Neural progenitor cell (in vitro differentiated cells): ENCODE measurements around the gene VAV2. TPM values are rescaled to one million over a fixed set of nuclear protein-coding genes. Genes with fewer than 3 reads are reported as not detected.

Experiments
- DNase-seq: peaks from one replicate; pipeline ENCODE4 v3.0.0-alpha.2; 2016; ENCODE audit warnings: low spot score
- H2AFZ ChIP-seq: fragments of 200-600 bp; sonication (generic); replicated peaks from 2 replicates; pipeline ENCODE4 v1.6.1; 2016; ENCODE audit warnings: antibody characterized with exemption
- H3F3A ChIP-seq: fragments of 200-600 bp; sonication (generic); 2 replicates; pipeline ENCODE4 v1.6.1; 2016; ENCODE audit warnings: antibody characterized with exemption, low read depth
- H3K27ac ChIP-seq: fragments of 200-600 bp; sonication (generic); 2 replicates; pipeline ENCODE4 v1.5.1; 2016; ENCODE audit warnings: mild to moderate bottlenecking
- H3K27me3 ChIP-seq: fragments of 200-600 bp; sonication (generic); 2 replicates; pipeline ENCODE4 v1.6.1; 2016; ENCODE audit warnings: mild to moderate bottlenecking, moderate library complexity
- H3K36me3 ChIP-seq: fragments of 200-600 bp; sonication (generic); 2 replicates; pipeline ENCODE4 v1.5.1; 2016
- H3K4me1 ChIP-seq: fragments of 200-600 bp; sonication (generic); 2 replicates; pipeline ENCODE4 v1.6.1; 2016; ENCODE audit warnings: mixed run types
- H3K4me2 ChIP-seq: fragments of 200-600 bp; sonication (generic); 2 replicates; pipeline ENCODE4 v1.6.1; 2016
- H3K4me3 ChIP-seq: fragments of 200-600 bp; sonication (generic); 2 replicates; pipeline ENCODE4 v1.5.1; 2016
- H3K79me2 ChIP-seq: fragments of 200-600 bp; sonication (generic); 2 replicates; pipeline ENCODE4 v1.6.1; 2016; ENCODE audit warnings: low read depth
- H3K9ac ChIP-seq: fragments of 200-600 bp; sonication (generic); 2 replicates; pipeline ENCODE4 v1.6.1; 2016
- H3K9me3 ChIP-seq: fragments of 200-600 bp; sonication (generic); 2 replicates; pipeline ENCODE4 v1.5.1; 2016; ENCODE audit warnings: low read depth
- H4K20me1 ChIP-seq: fragments of 200-600 bp; sonication (generic); 2 replicates; pipeline ENCODE4 v1.6.1; 2016; ENCODE audit warnings: low read depth
- H3K27ac Mint-ChIP-seq: 3 replicates; pipeline ENCODE4 v1.8.0; 2021; ENCODE audit warnings: mixed read lengths
- H3K27me3 Mint-ChIP-seq: 2 replicates; pipeline ENCODE4 v1.8.0; 2022; ENCODE audit warnings: low read depth, mild to moderate bottlenecking, inconsistent platforms, moderate library complexity, mixed read lengths; ENCODE audit not compliant: insufficient read depth
- H3K36me3 Mint-ChIP-seq: 3 replicates; pipeline ENCODE4 v1.8.0; 2021; ENCODE audit warnings: mixed read lengths
- H3K4me1 Mint-ChIP-seq: 3 replicates; pipeline ENCODE4 v1.8.0; 2021; ENCODE audit warnings: mixed read lengths
- H3K4me3 Mint-ChIP-seq: 3 replicates; pipeline ENCODE4 v1.8.0; 2021; ENCODE audit warnings: mild to moderate bottlenecking, moderate library complexity, mixed read lengths
- H3K9me3 Mint-ChIP-seq: 3 replicates; pipeline ENCODE4 v1.8.0; 2020; ENCODE audit warnings: mixed read lengths
- EZH2 ChIP-seq: fragments of 200-600 bp; sonication (generic); IDR thresholded peaks from 2 replicates; pipeline ENCODE4 v1.6.1; 2017; ENCODE audit warnings: antibody characterized with exemption, mild to moderate bottlenecking, moderate library complexity
- EZH2phosphoT487 ChIP-seq: fragments of 200-600 bp; sonication (generic); IDR thresholded peaks from 2 replicates; pipeline ENCODE4 v1.6.1; 2017; ENCODE audit warnings: antibody characterized with exemption
- total RNA-seq: library from RNA; depleted of rRNA; stranded (reverse); fragments of >200 nt; gene quantifications from 2 replicates; pipeline ENCODE4 v1.2.3, GENCODE V29; 2015; ENCODE audit warnings: low replicate concordance
- TF ChIP-seq, protein P1 (sequence below): fragments of 200-600 bp; sonication (generic); IDR thresholded peaks from 2 replicates; pipeline ENCODE4 v1.5.1; 2017; ENCODE audit warnings: antibody characterized with exemption, mild to moderate bottlenecking

The VAV2 gene
- total RNA-seq, 1 donor from 2014 or later, result 12.9 TPM

DNA sequence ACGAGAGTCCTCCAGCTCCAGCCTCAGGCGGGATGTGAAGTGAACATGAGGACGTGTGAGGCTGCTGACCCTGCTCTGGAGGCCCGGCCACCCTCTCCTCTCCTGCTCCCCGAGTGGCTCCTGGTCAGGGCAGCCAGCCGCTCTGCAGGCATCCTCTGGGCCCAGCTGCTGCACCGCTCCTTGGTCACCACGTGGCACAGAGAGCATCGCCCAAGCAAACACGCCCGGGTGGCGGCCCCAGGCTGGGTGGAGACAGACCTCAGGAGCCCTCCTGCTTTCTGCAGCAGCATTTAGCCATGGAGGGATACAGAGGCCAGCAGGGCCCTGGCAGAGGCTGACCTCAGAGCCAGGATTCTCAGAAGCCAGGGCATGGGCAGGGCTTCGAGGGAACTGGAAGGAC lies 184.3 kb downstream of the VAV2 start:
- Histone ChIP-seq H3K4me3 (no peak overlapping the region), H3K9ac (no peak overlapping the region), H2AFZ (no peak overlapping the region), H3K36me3 (no peaks in the 10 kb centered on the region), H3K9me3 (no peaks in the 10 kb centered on the region), H3K79me2 (no peaks in the 10 kb centered on the region), H3K4me2 (no peak overlapping the region), H3K27me3 (no peaks in the 10 kb centered on the region), H3F3A (no peaks in the 10 kb centered on the region), H4K20me1 (peaks cover 22% of the 10 kb centered on the region), H3K27ac (no peak overlapping the region), H3K4me1 (no peaks in the 10 kb centered on the region)
- Mint-ChIP-seq H3K36me3 (no peaks in the 10 kb centered on the region), H3K4me1 (peaks cover 10% of the 10 kb centered on the region), H3K27ac (no peak overlapping the region), H3K27me3 (no peaks in the 10 kb centered on the region), H3K4me3 (no peak overlapping the region), H3K9me3 (no peaks in the 10 kb centered on the region)
- DNase-seq, result no peak
- TF ChIP-seq, protein P1, sequence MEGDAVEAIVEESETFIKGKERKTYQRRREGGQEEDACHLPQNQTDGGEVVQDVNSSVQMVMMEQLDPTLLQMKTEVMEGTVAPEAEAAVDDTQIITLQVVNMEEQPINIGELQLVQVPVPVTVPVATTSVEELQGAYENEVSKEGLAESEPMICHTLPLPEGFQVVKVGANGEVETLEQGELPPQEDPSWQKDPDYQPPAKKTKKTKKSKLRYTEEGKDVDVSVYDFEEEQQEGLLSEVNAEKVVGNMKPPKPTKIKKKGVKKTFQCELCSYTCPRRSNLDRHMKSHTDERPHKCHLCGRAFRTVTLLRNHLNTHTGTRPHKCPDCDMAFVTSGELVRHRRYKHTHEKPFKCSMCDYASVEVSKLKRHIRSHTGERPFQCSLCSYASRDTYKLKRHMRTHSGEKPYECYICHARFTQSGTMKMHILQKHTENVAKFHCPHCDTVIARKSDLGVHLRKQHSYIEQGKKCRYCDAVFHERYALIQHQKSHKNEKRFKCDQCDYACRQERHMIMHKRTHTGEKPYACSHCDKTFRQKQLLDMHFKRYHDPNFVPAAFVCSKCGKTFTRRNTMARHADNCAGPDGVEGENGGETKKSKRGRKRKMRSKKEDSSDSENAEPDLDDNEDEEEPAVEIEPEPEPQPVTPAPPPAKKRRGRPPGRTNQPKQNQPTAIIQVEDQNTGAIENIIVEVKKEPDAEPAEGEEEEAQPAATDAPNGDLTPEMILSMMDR, result no peak
- no peak for TF ChIP-seq EZH2phosphoT487
- no peak for TF ChIP-seq EZH2

DNA sequence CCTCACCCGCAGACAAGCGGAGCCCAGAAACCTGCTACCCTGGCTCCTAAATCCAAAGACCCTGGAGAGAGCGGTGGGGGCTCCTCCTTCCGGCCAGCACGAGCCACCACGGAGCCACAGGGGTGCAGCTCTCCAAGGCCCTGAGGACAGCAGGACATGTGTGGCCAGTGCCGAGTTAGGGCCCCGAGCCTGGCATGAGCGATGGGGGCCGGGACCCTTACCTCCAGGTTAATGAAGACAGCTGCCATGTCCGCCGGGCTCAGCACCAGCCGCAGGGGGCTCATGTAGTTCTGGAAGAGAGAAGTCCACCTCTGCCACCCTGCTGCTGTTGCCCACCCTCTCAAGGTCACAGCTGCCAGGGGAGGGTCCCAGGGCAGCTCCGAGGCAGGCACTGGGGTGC lies 185.1 kb downstream of the VAV2 start:
- H4K20me1 ChIP-seq, result peaks cover 18% of the 10 kb centered on the region
- H3K4me2 ChIP-seq, result no peak overlapping the region
- TF ChIP-seq, protein P1, result no peak
- H3K9me3 ChIP-seq, result no peaks in the 10 kb centered on the region
- H3K4me1 Mint-ChIP-seq, result peaks cover 16% of the 10 kb centered on the region
- H3K27ac ChIP-seq, result no peak overlapping the region
- H3K4me3 ChIP-seq, result no peak overlapping the region
- H3K27me3 Mint-ChIP-seq, result no peaks in the 10 kb centered on the region
- H3K27me3 ChIP-seq, result no peaks in the 10 kb centered on the region
- no peak overlapping the region for H3K27ac Mint-ChIP-seq
- H3K4me3 Mint-ChIP-seq, result no peak overlapping the region
- no peak overlapping the region for H2AFZ ChIP-seq
- no peaks in the 10 kb centered on the region for H3K36me3 ChIP-seq
- no peaks in the 10 kb centered on the region for H3K4me1 ChIP-seq
- H3F3A ChIP-seq, result no peaks in the 10 kb centered on the region
- no peak for DNase-seq
- H3K9ac ChIP-seq, result no peak overlapping the region
- no peaks in the 10 kb centered on the region for H3K79me2 ChIP-seq
- peaks cover 4% of the 10 kb centered on the region for H3K36me3 Mint-ChIP-seq
- no peaks in the 10 kb centered on the region for H3K9me3 Mint-ChIP-seq

DNA sequence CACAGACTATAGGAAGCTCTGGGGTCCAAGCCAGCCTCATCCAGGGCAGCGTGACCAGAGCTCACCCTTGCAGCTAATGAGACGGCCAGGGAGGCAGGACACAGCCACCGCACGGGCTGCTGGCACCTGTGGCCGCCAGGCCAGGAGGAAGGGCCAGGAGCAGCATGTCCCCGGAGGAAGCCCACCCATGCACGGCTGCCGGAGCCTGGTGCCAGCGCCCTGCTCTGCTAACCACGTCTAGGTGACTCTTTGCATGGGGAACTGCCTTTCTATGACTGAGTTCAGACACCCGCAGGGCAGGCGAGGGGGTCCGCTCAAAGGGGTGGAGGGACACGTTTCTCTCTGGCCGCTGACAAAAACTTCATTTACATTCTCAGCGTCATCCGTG lies 185.5 kb downstream of the VAV2 start:
- no peak overlapping the region for H3K4me3 Mint-ChIP-seq
- H3K36me3 Mint-ChIP-seq, result peaks cover 4% of the 10 kb centered on the region
- H3K9me3 ChIP-seq, result no peaks in the 10 kb centered on the region
- no peaks in the 10 kb centered on the region for H3K9me3 Mint-ChIP-seq
- H3K27ac Mint-ChIP-seq, result no peak overlapping the region
- no peaks in the 10 kb centered on the region for H3K36me3 ChIP-seq
- H3K27me3 ChIP-seq, result no peaks in the 10 kb centered on the region
- H3F3A ChIP-seq, result no peaks in the 10 kb centered on the region
- H3K9ac ChIP-seq, result no peak overlapping the region
- no peaks in the 10 kb centered on the region for H3K27me3 Mint-ChIP-seq
- no peak for DNase-seq
- H2AFZ ChIP-seq, result no peak overlapping the region
- no peaks in the 10 kb centered on the region for H3K4me1 ChIP-seq
- TF ChIP-seq EZH2, result no peak
- TF ChIP-seq, protein P1, result no peak
- TF ChIP-seq EZH2phosphoT487, result no peak
- H4K20me1 ChIP-seq, result peaks cover 17% of the 10 kb centered on the region
- H3K4me3 ChIP-seq, result no peak overlapping the region
- no peak overlapping the region for H3K27ac ChIP-seq
- H3K4me1 Mint-ChIP-seq, result peaks cover 18% of the 10 kb centered on the region
- H3K4me2 ChIP-seq, result no peak overlapping the region
- H3K79me2 ChIP-seq, result no peaks in the 10 kb centered on the region
